HL-60 (cell line): ENCODE measurements around the gene PPP1R9A.

Experiments
- POLR2AphosphoS5 ChIP-seq: IDR thresholded peaks from 2 replicates; pipeline ENCODE4 v1.6.1; 2012; ENCODE audit warnings: low read depth
- SPI1 ChIP-seq: IDR thresholded peaks from 2 replicates; pipeline ENCODE4 v1.6.1; 2012; ENCODE audit warnings: low read depth, mild to moderate bottlenecking, borderline replicate concordance
- TF ChIP-seq, protein P1 (sequence below): IDR thresholded peaks from one replicate; pipeline ENCODE4 v1.5.1; 2011; ENCODE audit warnings: low read length, control low read depth, inconsistent platforms; ENCODE audit not compliant: insufficient read depth
- TF ChIP-seq, protein P2 (sequence below): IDR thresholded peaks from 2 replicates; pipeline ENCODE4 v1.6.1; 2012; ENCODE audit warnings: low read depth; ENCODE audit not compliant: insufficient replicate concordance

DNA sequence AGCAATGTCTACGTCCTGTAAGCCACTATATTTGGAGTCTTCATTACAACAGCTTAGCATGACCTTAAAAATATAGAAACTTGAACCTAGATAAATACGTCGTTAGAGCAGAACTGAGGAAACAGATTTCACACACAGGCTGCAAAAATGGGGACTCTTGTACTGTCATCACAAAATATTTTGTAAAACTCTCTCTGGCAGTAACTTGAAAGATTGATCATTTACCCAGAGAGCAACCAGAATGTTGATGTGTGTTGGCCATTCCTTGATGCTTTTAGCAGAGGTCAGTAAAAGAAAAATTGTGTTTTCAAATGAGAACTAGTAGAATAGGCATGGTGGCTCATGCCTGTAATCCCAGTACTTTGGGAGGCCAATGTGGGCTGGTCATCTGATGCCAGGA lies 431.4 kb downstream of the PPP1R9A start:
- TF ChIP-seq, protein P1, sequence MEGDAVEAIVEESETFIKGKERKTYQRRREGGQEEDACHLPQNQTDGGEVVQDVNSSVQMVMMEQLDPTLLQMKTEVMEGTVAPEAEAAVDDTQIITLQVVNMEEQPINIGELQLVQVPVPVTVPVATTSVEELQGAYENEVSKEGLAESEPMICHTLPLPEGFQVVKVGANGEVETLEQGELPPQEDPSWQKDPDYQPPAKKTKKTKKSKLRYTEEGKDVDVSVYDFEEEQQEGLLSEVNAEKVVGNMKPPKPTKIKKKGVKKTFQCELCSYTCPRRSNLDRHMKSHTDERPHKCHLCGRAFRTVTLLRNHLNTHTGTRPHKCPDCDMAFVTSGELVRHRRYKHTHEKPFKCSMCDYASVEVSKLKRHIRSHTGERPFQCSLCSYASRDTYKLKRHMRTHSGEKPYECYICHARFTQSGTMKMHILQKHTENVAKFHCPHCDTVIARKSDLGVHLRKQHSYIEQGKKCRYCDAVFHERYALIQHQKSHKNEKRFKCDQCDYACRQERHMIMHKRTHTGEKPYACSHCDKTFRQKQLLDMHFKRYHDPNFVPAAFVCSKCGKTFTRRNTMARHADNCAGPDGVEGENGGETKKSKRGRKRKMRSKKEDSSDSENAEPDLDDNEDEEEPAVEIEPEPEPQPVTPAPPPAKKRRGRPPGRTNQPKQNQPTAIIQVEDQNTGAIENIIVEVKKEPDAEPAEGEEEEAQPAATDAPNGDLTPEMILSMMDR: no peak
- TF ChIP-seq POLR2AphosphoS5: no peak
- TF ChIP-seq SPI1: no peak
- TF ChIP-seq, protein P2, sequence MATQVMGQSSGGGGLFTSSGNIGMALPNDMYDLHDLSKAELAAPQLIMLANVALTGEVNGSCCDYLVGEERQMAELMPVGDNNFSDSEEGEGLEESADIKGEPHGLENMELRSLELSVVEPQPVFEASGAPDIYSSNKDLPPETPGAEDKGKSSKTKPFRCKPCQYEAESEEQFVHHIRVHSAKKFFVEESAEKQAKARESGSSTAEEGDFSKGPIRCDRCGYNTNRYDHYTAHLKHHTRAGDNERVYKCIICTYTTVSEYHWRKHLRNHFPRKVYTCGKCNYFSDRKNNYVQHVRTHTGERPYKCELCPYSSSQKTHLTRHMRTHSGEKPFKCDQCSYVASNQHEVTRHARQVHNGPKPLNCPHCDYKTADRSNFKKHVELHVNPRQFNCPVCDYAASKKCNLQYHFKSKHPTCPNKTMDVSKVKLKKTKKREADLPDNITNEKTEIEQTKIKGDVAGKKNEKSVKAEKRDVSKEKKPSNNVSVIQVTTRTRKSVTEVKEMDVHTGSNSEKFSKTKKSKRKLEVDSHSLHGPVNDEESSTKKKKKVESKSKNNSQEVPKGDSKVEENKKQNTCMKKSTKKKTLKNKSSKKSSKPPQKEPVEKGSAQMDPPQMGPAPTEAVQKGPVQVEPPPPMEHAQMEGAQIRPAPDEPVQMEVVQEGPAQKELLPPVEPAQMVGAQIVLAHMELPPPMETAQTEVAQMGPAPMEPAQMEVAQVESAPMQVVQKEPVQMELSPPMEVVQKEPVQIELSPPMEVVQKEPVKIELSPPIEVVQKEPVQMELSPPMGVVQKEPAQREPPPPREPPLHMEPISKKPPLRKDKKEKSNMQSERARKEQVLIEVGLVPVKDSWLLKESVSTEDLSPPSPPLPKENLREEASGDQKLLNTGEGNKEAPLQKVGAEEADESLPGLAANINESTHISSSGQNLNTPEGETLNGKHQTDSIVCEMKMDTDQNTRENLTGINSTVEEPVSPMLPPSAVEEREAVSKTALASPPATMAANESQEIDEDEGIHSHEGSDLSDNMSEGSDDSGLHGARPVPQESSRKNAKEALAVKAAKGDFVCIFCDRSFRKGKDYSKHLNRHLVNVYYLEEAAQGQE: no peak
